NCI-H1436 (cell line): ENCODE data around the gene LSMEM2.
"Not testable (repeated sequence)": the region's sequence is repeated elsewhere in the genome, so short reads cannot be mapped to it uniquely, and the experiment has no call there.

Experiments used
- DNase-seq: peaks from one replicate; lab custom pipeline; 2025; lab: John Stamatoyannopoulos, UW

The LSMEM2 gene

GRCh38 chr3:50264964-50265485, 13.9 kb upstream of the LSMEM2 start:
- DNase-seq: no peak

GRCh38 chr3:50265571-50265970, 13.3 kb upstream of the LSMEM2 start:
- DNase-seq: no peak

- DNase-seq: no peak
Measured at GRCh38 chr3:50266017-50266416, 12.9 kb upstream of the LSMEM2 start.

DNA sequence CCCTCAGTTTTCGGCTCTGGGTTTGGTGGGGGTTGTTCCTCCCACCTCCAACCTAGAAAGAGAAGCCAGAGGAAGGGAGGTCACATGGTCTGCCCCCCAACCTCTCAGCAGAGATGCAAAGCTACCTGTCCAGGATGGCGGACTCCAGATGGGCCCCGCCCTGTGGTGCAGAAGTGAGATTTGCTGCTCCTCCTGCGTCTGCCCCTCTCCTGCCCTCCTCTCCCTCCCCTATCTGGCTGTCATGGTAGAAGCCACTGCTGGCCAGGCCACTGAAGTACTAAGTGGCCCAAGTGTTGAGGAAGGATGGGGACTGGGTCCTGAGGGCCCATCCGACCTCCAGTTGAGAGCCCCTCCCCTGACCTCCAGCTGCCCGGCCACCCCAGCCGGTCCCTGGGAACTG, 12.1 kb upstream of the LSMEM2 start:
- no peak for DNase-seq

- no peak for DNase-seq
Measured at GRCh38 chr3:50267280-50267913, 11.5 kb upstream of the LSMEM2 start.

DNA sequence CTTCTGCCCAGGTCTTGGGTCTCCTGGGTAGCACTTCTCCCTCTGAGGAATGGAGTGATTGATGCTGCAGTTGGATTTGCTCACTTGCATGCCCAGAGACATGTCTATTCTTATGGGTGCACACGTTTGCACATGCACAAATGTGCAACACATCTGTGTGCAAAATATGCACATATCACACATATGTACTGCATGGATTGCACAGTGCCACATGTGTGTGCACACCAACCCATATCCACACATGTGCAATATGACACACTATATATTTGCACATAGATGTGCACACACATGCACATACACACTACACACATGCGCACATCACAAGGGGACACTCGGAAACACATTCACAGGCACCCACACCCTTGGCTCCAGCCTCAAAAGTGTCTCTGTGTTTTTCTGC, 10.6 kb upstream of the LSMEM2 start:
- no peak for DNase-seq

DNA sequence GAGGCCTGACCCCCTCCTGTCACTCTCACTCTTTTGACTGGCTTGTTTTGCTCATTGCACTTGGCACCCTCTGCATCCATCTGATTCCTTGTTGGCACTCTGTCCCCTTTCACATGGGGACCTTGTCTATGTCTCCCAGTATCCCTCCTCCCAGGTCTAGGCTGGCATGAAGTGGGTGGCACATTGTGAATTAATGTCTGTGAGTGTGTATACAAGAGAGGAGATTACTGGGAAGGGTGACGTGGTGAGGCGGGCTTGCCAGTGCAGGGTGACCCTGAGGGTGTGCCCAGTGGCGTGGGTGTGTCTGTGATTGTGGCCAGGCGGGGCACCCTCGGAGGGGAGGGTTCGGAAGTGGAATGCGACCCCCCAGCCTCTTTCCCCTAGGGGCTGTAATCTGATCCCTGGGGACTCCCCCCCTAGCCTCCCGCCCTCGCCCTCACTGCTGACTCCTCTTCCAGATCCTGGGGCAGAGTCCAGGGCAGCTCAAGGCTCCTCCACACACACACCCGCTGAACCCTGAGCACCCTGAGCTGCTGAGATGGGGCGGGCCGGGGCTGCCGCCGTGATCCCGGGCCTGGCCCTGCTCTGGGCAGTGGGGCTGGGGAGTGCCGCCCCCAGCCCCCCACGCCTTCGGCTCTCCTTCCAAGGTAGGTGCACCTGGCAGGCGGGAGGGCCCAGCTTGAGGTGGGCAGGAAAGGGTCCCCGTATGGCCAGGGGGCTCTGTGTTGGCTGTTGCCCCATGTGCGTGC, 10.0 kb upstream of the LSMEM2 start, which contains the start of gene SEMA3B:
Gene SEMA3B (plus strand): TSS at position 445 of the 749 bp plus-strand sequence. CDS start 94 bp downstream, at position 539.
- DNase-seq: no peak

DNA sequence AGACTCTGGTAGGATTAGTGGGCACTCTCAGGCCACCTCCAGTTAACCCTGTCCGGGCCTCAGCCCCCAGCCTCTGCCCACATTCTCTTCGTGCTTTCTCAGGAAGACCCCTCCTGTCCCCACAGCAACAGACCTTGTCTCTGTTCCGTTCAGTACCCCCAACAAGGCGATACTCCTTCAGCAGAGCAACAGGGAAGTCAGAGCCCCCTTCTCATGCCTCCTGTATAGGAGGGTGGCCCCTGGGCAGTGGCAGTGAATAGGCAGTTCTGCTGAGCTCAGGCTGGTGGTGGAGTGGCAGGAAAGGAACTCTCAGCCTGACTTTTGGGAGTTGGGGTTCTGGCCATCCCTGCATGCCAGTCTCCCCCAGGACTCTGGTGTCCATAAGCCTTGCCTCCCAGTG, 9.4 kb upstream of the LSMEM2 start:
- DNase-seq: no peak

DNA sequence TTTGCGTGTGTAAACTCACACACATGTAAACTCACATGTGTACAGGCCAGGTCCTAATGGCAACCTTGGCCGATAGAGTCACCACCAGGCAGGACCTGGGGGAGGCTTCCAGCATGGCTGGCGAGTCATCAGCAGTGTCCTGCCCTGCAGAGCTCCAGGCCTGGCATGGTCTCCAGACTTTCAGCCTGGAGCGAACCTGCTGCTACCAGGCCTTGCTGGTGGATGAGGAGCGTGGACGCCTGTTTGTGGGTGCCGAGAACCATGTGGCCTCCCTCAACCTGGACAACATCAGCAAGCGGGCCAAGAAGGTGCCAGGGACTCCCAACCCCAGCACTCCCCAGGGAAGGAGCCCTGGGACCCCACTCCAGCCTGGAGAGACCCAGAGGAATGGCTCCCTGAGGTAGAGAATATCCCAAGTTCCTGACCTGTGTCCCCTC, 8.9 kb upstream of the LSMEM2 start:
- no peak for DNase-seq

- DNase-seq: no peak
Measured at GRCh38 chr3:50270422-50271224, 8.3 kb upstream of the LSMEM2 start.

DNA sequence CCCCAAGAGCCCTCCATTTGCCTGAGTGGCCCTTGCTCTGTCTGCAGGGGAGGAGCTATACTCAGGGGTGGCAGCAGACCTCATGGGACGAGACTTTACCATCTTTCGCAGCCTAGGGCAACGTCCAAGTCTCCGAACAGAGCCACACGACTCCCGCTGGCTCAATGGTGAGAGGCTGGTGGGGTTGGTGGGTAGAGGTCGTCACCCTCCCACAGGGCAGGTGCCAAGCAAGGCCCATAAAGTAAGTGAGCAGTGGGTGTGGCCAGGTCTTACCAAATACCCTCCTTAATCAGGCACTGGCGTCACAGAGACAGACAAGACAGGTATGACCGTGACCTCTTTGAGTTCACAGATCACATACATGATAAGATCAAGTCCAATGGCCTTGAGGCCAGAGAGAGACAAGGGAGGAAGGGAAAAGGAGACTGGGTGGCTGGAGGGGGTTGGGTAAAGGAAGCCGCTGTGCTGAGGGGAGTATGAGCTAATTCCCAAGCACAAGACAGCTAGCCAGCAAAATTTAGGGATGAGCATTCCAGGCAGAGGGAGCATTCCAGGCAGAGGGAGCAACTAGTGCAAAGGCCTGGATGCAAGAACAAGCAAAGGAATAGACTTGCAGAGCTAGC, 7.5 kb upstream of the LSMEM2 start:
- DNase-seq: no peak

DNA sequence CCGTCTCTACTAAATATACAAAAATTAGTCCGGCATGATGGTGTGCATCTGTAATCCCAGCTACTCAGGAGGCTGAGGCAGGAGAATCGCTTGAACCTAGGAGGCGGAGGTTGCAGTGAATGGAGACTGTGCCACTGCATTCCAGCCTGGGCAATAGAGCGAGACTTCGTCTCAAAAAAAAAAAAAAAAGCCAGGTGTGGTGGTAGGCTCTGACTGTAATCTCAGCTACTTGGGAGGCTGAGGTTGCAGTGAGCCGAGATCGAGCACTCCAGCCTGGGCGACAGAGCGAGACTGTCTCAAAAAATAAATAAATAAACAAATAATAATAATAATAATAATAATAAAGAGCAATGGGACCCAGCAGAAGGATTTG, 6.4 kb upstream of the LSMEM2 start:
- not testable (repeated sequence) for DNase-seq

DNA sequence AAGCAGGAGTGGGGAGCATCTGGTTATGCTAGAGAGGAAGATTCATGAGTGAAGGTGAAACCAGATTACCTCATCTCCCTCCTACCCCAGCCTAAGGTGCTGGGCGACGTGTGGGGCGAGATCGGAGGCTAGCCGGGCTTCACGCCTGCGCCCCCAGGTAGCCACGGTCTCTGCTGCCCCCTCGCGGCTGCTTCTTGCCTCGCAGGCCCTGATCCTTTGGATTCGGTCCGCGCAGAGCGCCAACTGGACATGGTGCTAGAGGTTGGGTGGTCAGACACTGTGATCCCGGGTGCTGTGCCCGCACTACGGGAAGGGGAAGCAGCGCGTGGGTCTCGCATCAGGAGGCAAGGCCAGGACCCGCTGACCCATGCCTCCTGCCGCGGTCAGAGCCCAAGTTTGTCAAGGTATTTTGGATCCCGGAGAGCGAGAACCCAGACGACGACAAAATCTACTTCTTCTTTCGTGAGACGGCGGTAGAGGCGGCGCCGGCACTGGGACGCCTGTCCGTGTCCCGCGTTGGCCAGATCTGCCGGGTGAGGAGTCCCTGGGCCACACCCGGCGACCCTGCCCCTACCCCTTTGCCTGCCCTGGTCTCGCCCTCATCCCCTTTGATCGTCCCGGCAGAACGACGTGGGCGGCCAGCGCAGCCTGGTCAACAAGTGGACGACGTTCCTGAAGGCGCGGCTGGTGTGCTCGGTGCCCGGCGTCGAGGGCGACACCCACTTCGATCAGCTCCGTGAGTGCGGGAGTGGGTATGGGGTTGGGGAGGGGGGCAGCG, 5.8 kb upstream of the LSMEM2 start:
- peak; percentile 57 for DNase-seq

DNA sequence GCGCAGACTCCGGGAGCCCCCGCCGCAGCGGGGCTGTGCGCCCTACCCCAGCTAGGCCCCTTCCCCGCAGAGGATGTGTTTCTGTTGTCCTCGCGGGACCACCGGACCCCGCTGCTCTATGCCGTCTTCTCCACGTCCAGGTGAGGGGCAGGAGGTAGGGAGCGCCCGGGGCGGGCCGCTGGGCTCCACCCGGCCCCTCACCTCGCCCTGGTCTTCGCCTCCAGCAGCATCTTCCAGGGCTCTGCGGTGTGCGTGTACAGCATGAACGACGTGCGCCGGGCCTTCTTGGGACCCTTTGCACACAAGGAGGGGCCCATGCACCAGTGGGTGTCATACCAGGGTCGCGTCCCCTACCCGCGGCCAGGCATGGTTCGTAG, 5.2 kb upstream of the LSMEM2 start:
- no peak for DNase-seq

DNA sequence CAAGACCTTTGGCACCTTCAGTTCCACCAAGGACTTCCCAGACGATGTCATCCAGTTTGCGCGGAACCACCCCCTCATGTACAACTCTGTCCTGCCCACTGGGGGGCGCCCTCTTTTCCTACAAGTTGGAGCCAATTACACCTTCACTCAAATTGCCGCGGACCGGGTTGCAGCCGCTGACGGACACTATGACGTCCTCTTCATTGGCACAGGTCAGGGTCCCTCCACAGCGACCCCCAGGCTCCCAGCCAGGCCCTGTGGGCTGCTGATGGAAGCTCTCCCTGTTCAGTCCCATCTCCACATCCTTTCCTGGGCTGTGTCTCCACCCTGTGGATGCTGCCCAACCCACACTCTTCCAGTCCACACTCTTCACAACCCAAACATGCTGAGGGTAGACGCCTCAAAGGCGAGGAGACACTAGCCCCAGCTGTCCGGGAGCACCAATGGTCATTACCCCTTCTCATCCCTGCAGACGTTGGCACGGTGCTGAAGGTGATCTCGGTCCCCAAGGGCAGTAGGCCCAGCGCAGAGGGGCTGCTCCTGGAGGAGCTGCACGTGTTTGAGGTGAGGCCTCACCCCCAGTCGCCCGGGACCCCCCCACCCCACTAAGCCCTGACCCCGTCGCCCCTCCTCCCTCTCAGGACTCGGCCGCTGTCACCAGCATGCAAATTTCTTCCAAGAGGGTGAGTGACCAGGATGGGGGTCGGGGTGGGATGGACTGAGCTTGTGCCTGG, 4.3 kb upstream of the LSMEM2 start:
- no peak for DNase-seq

DNA sequence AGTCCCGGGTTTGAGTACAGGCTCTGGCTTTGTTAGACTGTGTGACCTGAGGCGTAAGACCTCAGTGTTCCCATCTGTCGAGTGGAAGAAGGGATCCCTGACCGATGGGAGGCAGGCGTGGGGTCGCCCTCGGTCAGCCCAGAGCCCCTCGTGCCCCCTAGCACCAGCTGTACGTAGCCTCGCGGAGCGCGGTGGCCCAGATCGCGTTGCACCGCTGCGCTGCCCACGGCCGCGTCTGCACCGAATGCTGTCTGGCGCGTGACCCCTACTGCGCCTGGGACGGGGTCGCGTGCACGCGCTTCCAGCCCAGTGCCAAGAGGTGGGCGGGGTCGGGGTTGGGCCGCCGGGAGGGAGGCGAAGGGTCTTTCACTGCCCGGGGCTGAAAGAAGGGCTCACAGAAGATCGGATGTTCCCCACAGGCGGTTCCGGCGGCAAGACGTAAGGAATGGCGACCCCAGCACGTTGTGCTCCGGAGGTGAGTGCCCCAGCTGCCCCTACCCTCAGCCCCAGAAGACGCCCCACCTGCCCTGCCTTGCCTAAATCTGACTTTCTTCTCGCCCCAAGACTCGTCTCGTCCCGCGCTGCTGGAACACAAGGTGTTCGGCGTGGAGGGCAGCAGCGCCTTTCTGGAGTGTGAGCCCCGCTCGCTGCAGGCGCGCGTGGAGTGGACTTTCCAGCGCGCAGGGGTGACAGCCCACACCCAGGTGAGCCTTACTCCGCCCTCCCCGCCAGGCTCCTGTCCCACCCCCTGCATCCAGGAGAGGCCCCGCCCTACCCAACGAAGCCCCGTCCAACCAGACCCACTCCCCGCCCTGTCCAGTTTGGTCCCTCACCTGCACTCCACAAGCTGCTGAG, 3.5 kb upstream of the LSMEM2 start:
- no peak for DNase-seq

DNA sequence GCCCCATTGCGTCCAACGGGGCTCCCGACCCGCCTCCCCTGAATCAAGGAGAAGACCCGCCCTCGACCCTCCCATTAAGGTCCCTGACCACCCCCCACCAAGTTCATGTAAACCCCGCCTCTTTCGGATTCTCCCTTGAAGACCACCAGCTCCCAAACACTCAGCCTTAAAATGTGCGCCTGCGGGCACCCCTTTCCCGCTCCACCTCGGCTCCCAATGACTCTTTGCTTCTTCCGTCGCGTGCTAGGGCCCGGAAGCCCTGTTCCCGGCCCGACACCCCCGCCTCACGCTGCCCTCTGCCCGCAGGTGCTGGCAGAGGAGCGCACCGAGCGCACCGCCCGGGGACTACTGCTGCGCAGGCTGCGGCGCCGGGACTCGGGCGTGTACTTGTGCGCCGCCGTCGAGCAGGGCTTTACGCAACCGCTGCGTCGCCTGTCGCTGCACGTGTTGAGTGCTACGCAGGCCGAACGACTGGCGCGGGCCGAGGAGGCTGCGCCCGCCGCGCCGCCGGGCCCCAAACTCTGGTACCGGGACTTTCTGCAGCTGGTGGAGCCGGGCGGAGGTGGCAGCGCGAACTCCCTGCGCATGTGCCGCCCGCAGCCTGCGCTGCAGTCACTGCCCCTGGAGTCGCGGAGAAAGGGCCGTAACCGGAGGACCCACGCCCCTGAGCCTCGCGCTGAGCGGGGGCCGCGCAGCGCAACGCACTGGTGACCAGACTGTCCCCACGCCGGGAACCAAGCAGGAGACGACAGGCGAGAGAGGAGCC, 2.7 kb upstream of the LSMEM2 start:
- no peak for DNase-seq

DNA sequence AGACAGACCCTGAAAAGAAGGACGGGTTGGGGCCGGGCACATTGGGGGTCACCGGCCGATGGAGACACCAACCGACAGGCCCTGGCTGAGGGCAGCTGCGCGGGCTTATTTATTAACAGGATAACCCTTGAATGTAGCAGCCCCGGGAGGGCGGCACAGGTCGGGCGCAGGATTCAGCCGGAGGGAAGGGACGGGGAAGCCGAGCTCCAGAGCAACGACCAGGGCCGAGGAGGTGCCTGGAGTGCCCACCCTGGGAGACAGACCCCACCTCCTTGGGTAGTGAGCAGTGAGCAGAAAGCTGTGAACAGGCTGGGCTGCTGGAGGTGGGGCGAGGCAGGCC, 2.2 kb upstream of the LSMEM2 start:
- DNase-seq: no peak
